ENCODE results near the gene PABPC1L.

PABPC1L gene

DNA sequence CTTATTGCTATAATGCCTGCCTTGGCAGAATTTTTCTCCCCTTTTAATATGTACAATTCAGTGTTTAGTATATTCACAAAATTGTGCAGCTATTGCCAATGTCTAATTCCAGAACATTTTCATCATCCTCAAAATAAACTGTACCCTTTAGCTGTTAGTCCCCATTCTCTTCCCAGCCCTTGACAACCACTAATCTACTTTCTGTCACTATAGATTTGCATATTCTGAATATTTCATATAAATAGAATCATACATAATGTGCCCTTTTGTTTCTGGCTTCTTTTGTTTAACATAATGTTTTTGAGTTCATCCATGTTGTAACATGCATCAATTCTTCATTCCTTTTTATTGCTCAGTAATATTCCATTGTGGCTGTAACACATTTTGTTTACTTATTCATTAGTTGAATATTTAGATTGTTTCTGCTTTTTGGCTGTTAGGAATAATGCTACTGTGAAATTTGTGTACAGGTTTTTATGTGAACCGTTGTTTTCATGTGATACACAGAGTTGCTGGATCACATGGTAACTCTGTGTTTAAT, 78.8 kb downstream of the PABPC1L start:
- Histone ChIP-seq H3K36me3 (ENCODE audit: insufficient read depth, low read length) (peaks cover 7% of the 10 kb centered on the region), H2AFZ (ENCODE audit: low read length, unreplicated experiment) (no peak overlapping the region), H3K4me3 (ENCODE audit: low read depth, low read length) (no peak overlapping the region), H3K27me3 (ENCODE audit: insufficient read depth, low read length) (no peaks in the 10 kb centered on the region), H3K79me2 (ENCODE audit: control insufficient read depth, insufficient read depth, low read length, unreplicated experiment) (peaks cover 24% of the 10 kb centered on the region), H3K4me1 (ENCODE audit: control insufficient read depth, insufficient read depth, low read length, unreplicated experiment) (peaks cover 31% of the 10 kb centered on the region), H3K27ac (ENCODE audit: low read depth, low read length) (no peak overlapping the region)
